GM06990 (cell line): ENCODE results near the gene GLRX5.
"Not testable (repeated sequence)": the region's sequence is repeated elsewhere in the genome, so short reads cannot be mapped to it uniquely, and the experiment has no call there.

Experiments used
- DNase-seq: peaks from one replicate; pipeline ENCODE4 v3.0.0-alpha.2; 2011; ENCODE audit not compliant: insufficient read length; ENCODE audit errors: extremely low read depth
- H3K27me3 ChIP-seq: replicated peaks from 2 replicates; pipeline ENCODE4 v1.6.0; 2011; ENCODE audit warnings: low read length; ENCODE audit not compliant: control insufficient read depth, insufficient read depth
- H3K36me3 ChIP-seq: 2 replicates; pipeline ENCODE4 v1.5.1; 2011; ENCODE audit warnings: low read length; ENCODE audit not compliant: control insufficient read depth, insufficient read depth
- H3K4me3 ChIP-seq: replicated peaks from 2 replicates; pipeline ENCODE4 v1.5.1; 2011; ENCODE audit warnings: low read depth, mild to moderate bottlenecking, control low read depth, low read length
- CTCF ChIP-seq: IDR thresholded peaks from 2 replicates; pipeline ENCODE4 v1.5.1; 2011; ENCODE audit warnings: low read length, control low read depth, mild to moderate bottlenecking, inconsistent platforms; ENCODE audit not compliant: insufficient read depth, poor library complexity, severe bottlenecking

GLRX5 gene

DNA sequence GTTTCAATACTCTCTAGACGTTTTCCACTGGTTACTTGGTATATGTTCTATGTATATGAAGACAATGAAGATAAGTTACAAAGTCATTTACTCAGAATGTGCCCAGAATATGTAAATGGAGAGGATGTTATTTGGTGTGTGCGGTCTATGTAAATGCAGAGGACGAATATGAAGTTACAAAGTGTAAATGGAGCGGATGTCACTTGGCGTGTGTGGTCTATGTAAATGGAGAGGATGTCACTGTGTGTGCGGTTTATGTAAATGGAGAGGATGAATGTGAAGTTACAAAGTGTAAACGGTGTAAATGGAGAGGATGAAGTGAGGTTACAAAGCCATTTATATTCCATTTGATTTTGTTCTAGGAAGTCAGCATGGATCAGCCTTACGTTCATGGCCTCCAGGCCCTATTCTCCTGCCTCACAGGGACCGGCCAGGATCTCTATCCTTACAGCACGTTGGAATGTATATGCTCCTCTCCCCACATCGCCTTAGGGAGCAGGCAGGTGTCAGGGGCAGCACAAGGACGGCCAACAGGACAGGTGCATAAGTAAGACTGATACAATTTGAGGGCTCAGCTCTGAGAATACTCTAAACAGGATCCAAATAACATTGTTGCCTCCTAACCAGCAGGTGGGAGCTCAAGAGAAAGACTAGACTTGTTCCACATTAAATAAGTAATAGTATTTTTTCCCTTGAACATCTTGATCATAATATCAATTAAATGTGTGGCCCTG, 42.4 kb downstream of the GLRX5 start:
- peak; percentile 33 for DNase-seq
- Histone ChIP-seq H3K36me3 (no peaks in the 10 kb centered on the region), H3K4me3 (0 out of 2 replicates have a peak overlapping the region, but pooled peaks have one; percentile 16), H3K27me3 (no peaks in the 10 kb centered on the region; the same call in 1 of the 2 replicates)
- TF ChIP-seq CTCF, result no peak

GRCh38 chr14:95577870-95578269, 43.0 kb downstream of the GLRX5 start:
- DNase-seq, result no peak
- Histone ChIP-seq H3K4me3 (no peak overlapping the region), H3K36me3 (no peaks in the 10 kb centered on the region), H3K27me3 (no peaks in the 10 kb centered on the region; the same call in 1 of the 2 replicates)
- TF ChIP-seq CTCF, result no peak

DNA sequence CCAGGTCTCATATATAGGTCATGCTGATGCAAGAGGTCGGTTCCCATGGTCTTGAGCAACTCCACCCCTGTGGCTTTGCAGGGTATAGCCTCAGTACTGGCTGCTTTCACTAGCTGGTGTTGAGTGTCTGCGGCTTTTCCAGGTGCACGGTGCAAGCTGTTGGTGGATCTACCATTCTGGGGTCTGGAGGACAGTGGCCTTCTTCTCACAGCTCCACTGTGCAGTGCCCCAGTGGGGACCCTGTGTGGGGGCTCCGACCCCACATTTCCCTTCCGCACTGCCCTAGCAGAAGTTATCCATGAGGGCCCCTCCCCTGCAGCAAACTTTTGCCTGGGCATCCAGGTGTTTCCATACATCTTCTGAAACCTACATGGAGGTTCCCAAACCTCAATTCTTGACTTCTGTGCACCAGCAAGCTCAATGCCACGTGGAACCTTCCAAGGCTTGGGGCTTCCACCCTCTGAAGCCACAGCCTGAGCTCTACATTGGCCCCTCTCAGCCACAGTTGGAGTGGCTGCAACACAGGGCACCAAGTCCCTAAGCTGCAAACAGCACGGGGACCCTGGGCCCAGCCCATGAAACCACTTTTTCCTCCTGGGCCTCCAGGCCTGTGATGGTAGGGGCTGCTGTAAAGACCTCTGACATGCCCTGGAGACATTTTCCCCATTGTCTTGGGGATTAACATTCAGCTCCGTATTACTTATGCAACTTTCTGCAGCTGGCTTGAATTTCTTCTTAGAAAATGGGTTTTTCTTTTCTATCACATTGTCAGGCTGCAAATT, 49.2 kb downstream of the GLRX5 start:
- H3K4me3 ChIP-seq, H3K27me3 ChIP-seq, DNase-seq, H3K36me3 ChIP-seq: not testable (repeated sequence)

DNA sequence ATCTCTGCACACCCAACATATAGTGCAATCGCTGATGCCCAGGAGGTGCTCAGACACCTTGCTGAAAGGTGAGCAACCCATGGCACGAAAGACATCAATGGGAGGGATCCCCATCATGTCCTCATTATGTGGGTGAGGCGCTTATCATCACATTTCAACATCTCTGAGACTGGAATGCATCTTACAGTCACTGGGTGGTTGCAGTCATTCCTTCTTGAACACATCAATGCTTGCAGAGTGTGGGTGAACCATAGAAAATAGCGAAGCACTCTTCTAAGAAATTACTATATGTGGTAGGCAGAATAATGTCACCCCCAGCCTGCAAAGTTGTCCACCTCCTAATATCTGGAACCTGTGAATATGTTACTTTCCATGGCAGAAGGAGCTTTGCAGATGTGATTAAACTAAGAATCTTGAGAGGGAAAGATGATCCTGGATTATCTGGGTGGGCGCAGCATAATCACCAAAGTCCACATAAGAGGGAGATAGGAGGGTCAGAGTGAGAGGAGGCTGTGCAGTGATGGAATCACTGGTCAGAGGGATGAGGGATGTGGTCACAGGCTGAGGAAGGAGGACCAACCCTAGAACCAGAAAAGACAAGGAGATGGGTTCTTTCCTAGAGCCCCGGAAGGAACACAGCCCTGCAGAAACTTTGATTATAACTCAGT, 51.2 kb downstream of the GLRX5 start:
- no peak for TF ChIP-seq CTCF
- H3K4me3 ChIP-seq, result no peak overlapping the region
- no peak for DNase-seq
- no peaks in the 10 kb centered on the region for H3K36me3 ChIP-seq
- no peaks in the 10 kb centered on the region for H3K27me3 ChIP-seq

GRCh38 chr14:95591182-95591581, 56.3 kb downstream of the GLRX5 start:
- not testable (repeated sequence) for DNase-seq, H3K36me3 ChIP-seq, H3K27me3 ChIP-seq, H3K4me3 ChIP-seq
